Pericardium fibroblast (primary cell): ENCODE results near the gene PSMD7. TPM values are rescaled to one million over a fixed set of nuclear protein-coding genes. Genes with fewer than 3 reads are reported as not detected.

Source experiments
- total RNA-seq: library from RNA; depleted of rRNA; stranded (reverse); fragments of >200 nt; gene quantifications from 2 replicates; pipeline ENCODE4 v1.2.3, GENCODE V29; 2015

Gene PSMD7
- 54.6 and 66.3 TPM in 2 replicates for total RNA-seq

DNA sequence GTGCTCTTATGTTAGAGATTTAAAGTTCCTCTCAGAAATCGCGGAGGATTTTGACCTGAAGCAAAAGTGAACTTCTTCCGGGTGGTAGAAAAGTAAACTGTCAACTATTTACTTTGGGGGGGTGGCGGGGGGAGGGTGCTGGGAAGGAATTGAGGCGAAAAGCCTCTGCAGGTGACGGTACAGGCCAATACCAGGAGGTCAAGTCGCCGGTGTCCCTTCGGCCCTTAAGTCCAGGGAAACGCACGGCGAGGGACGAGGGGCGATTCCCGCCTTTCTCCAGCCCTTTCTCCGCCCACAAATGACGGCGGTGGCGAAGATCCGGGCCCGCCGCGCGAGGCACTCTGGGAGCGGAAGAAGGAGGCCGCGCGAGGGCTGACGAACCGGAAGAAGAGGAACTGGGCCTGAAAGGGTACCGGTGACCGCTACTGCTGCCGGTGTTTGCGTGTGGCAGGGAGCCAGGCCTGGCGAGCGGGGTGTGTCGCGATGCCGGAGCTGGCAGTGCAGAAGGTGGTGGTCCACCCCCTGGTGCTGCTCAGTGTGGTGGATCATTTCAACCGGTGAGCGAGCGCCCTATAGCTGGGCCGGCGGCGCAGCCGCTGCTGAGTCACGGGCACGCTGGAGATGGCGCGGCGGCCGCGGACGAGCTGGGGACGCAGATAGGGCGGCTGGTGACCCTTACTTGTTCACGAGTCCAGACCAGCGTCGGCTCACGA is at the start of gene PSMD7:
PSMD7 (plus strand) TSS at position 383 of the 713 bp plus-strand sequence; CDS start at position 484, 101 bp downstream.

Other genes with a start within 250 kb of the PSMD7 start
- 0.51 and 1.9 TPM in 2 replicates for gene NPIPB15, start 79.5 kb downstream of the PSMD7 start, total RNA-seq
- gene CLEC18B, start 124.7 kb downstream of the PSMD7 start, total RNA-seq = not detected in 2 replicates